ENCODE results near the gene HTT. TPM values are rescaled to one million over a fixed set of nuclear protein-coding genes. Genes with fewer than 3 reads are reported as not detected.
"Not testable (repeated sequence)": the region's sequence is repeated elsewhere in the genome, so short reads cannot be mapped to it uniquely, and the experiment has no call there.

The HTT gene
- total RNA-seq, 2 donors from 2014 or later = 37.8 to 97.8 TPM

GRCh38 chr4:3087115-3087797 lies 12.8 kb downstream of the HTT start:
- intact Hi-C loops (cut with DNase I) = no loop called here
- Histone ChIP-seq H3K9me3 (no peaks in the 10 kb centered on the region), H3K27me3 (replicated peaks; ENCODE audit: insufficient read depth) (no peaks in the 10 kb centered on the region), H3K4me3 (no peak overlapping the region), H3K27ac (no peak overlapping the region), H3K4me1 (replicated peaks) (no peaks in the 10 kb centered on the region), H3K36me3 (no peaks in the 10 kb centered on the region)
- WGBS = 85% methylated on average over 4 of the region's 4 CpGs
- TF ChIP-seq POLR2AphosphoS5 (IDR thresholded peaks at IDR 0.05) = no peak
- TF ChIP-seq CTCF (IDR thresholded peaks at IDR 0.05) = no peak
- no peak for TF ChIP-seq POLR2A (IDR thresholded peaks at IDR 0.05)
- DNase-seq (ENCODE audit: low spot score) = no peak

GRCh38 chr4:3091464-3091863 lies 17.0 kb downstream of the HTT start:
- Histone ChIP-seq H3K36me3 (no peaks in the 10 kb centered on the region), H3K4me1 (replicated peaks) (no peaks in the 10 kb centered on the region), H3K9me3 (no peaks in the 10 kb centered on the region), H3K27ac (no peak overlapping the region), H3K27me3 (replicated peaks; ENCODE audit: insufficient read depth) (no peaks in the 10 kb centered on the region), H3K4me3 (no peak overlapping the region)
- intact Hi-C loops (cut with DNase I) = no loop called here
- WGBS = 70% methylated on average over 5 of the region's 5 CpGs
- DNase-seq (ENCODE audit: low spot score) = no peak
- TF ChIP-seq POLR2A (IDR thresholded peaks at IDR 0.05) (no peak), POLR2AphosphoS5 (IDR thresholded peaks at IDR 0.05) (no peak), CTCF (IDR thresholded peaks at IDR 0.05) (no peak)

- H3K27ac ChIP-seq; DNase-seq (ENCODE audit: low spot score); H3K27me3 ChIP-seq (replicated peaks; ENCODE audit: insufficient read depth); H3K36me3 ChIP-seq; H3K4me3 ChIP-seq; H3K4me1 ChIP-seq (replicated peaks); H3K9me3 ChIP-seq; intact Hi-C loops (cut with DNase I): not testable (repeated sequence)
- 98% methylated on average over 13 of the region's 28 CpGs for WGBS
These were observed 20.2 kb downstream of the HTT start for GRCh38 chr4:3094701-3095100.

- WGBS = 96% methylated on average over 3 of the region's 3 CpGs
- no peaks in the 10 kb centered on the region for H3K4me1 ChIP-seq (replicated peaks)
- no peaks in the 10 kb centered on the region for H3K27me3 ChIP-seq (replicated peaks; ENCODE audit: insufficient read depth)
- TF ChIP-seq POLR2AphosphoS5 (IDR thresholded peaks at IDR 0.05) (no peak), POLR2A (IDR thresholded peaks at IDR 0.05) (no peak)
- peaks cover 0 to 5% of the 10 kb centered on the region in 2 donors for H3K36me3 ChIP-seq
- no peak for DNase-seq (ENCODE audit: low spot score)
- no peak overlapping the region for H3K4me3 ChIP-seq
- H3K27ac ChIP-seq = no peak overlapping the region
- intact Hi-C loops (cut with DNase I) = no loop called here
- no peaks in the 10 kb centered on the region for H3K9me3 ChIP-seq
These were observed 21.7 kb downstream of the HTT start for GRCh38 chr4:3096202-3096601.

GRCh38 chr4:3098346-3098745 lies 23.9 kb downstream of the HTT start:
- intact Hi-C loops (cut with DNase I) = no loop called here
- TF ChIP-seq POLR2A (IDR thresholded peaks at IDR 0.05) (no peak), POLR2AphosphoS5 (IDR thresholded peaks at IDR 0.05) (no peak), CTCF (IDR thresholded peaks at IDR 0.05) (no peak)
- no peaks in the 10 kb centered on the region for H3K9me3 ChIP-seq
- H3K27ac ChIP-seq = no peak overlapping the region
- DNase-seq (ENCODE audit: low spot score) = no peak
- no peak overlapping the region for H3K4me3 ChIP-seq
- H3K27me3 ChIP-seq (replicated peaks; ENCODE audit: insufficient read depth) = no peaks in the 10 kb centered on the region
- peaks cover 0 to 5% of the 10 kb centered on the region in 2 donors for H3K36me3 ChIP-seq
- 54% methylated on average over 2 of the region's 2 CpGs for WGBS
- H3K4me1 ChIP-seq (replicated peaks) = no peaks in the 10 kb centered on the region
